ENCODE data around the gene GNE.
"Not testable (repeated sequence)": the region's sequence is repeated elsewhere in the genome, so short reads cannot be mapped to it uniquely, and the experiment has no call there.

The GNE gene

GRCh38 chr9:36204906-36205547 lies 53.2 kb downstream of the GNE start:
- DNase-seq = no peak

- no peak for DNase-seq
Observed at GRCh38 chr9:36194326-36195000, 63.8 kb downstream of the GNE start.

- no peak for DNase-seq
Observed at GRCh38 chr9:36193023-36193422, 65.2 kb downstream of the GNE start.

- no peak for DNase-seq
Observed at GRCh38 chr9:36192196-36192595, 66.1 kb downstream of the GNE start.

- DNase-seq = no peak
Observed at GRCh38 chr9:36191686-36192085, 66.6 kb downstream of the GNE start.

- DNase-seq = no peak
Observed at GRCh38 chr9:36191290-36191645, 67.0 kb downstream of the GNE start.

GRCh38 chr9:36190388-36191289 lies 67.6 kb downstream of the GNE start, which contains the start of gene CLTA:
TSS of gene CLTA (plus strand) at chr9:36190921. CDS start at chr9:36191057, 136 bp downstream.
- DNase-seq = peak; percentile 94

GRCh38 chr9:36189976-36190375 lies 68.3 kb downstream of the GNE start:
- no peak for DNase-seq

- no peak for DNase-seq
Observed at GRCh38 chr9:36188212-36188611, 70.0 kb downstream of the GNE start.

GRCh38 chr9:36187414-36187813 lies 70.8 kb downstream of the GNE start:
- no peak for DNase-seq

GRCh38 chr9:36180243-36180642 lies 78.0 kb downstream of the GNE start:
- not testable (repeated sequence) for DNase-seq

- no peak for DNase-seq
Observed at GRCh38 chr9:36177571-36177970, 80.7 kb downstream of the GNE start.

- not testable (repeated sequence) for DNase-seq
Observed at GRCh38 chr9:36176496-36176895, 81.8 kb downstream of the GNE start.

GRCh38 chr9:36175209-36175608 lies 83.0 kb downstream of the GNE start:
- DNase-seq = not testable (repeated sequence)

GRCh38 chr9:36174731-36175130 lies 83.5 kb downstream of the GNE start:
- DNase-seq = no peak

GRCh38 chr9:36174271-36174670 lies 84.0 kb downstream of the GNE start:
- DNase-seq = no peak

GRCh38 chr9:36173861-36174260 lies 84.4 kb downstream of the GNE start:
- DNase-seq = no peak

- DNase-seq = no peak
Observed at GRCh38 chr9:36170531-36170930, 87.7 kb downstream of the GNE start.

- no peak for DNase-seq
Observed at GRCh38 chr9:36169708-36170107, 88.5 kb downstream of the GNE start.

- DNase-seq = no peak
Observed at GRCh38 chr9:36169166-36169565, 89.1 kb downstream of the GNE start, which contains the start of gene CCIN. TSS of gene CCIN (plus strand) at chr9:36169388. CDS start at chr9:36169503, 115 bp downstream.

- no peak for DNase-seq
Observed at GRCh38 chr9:36166168-36166927, 91.9 kb downstream of the GNE start.

- no peak for DNase-seq
Observed at GRCh38 chr9:36165826-36166167, 92.5 kb downstream of the GNE start.

GRCh38 chr9:36164989-36165388 lies 93.3 kb downstream of the GNE start:
- peak; percentile 71 for DNase-seq

Measured in NCI-H524 treated with DMSO at 0.1 percent for 48 hours (cell line).